ENCODE results near the gene CD300C. TPM values are rescaled to one million over a fixed set of nuclear protein-coding genes. Genes with fewer than 3 reads are reported as not detected.
"Not testable (repeated sequence)": the region's sequence is repeated elsewhere in the genome, so short reads cannot be mapped to it uniquely, and the experiment has no call there.

CD300C gene
- total RNA-seq, 2 experiments from 2014 or later, result not detected

DNA sequence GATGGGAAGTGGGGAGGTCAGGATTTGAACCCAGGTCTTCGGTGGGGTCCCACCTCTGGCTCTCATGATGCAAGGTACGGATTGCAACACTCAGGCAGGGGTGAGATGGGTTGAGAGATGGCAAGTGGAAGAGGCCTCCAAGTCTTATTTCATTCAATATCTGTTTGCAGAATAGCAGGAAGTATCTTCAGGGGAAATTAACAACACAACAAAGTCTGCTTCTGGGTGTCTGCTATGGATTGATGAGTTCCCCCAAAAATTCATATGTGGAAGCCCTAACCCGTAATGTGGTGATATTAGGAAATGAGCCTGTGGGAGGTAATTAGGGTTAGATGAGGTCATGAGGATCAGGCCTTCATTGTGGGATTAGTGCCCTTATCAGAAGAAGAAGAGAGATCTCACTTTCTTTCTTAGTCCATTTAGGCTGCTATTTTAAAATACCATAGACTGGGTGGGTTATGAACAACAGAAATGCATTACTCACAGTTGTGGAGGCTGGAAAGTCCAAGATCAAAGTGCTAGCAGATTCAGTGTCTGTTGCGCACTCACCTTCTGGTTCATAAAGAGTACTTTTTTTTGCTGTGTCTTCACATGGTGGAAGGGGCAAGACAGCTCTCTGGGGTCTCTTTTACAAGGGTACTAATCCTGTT lies 25.8 kb upstream of the CD300C start:
- intact Hi-C loops (cut with micrococcal nuclease), result no loop called here
- H3K36me3 Mint-ChIP-seq (ENCODE audit: low read depth), result no peaks in the 10 kb centered on the region
- peaks cover 16% of the 10 kb centered on the region for H3K4me1 Mint-ChIP-seq (ENCODE audit: low read depth)
- H3K27ac Mint-ChIP-seq, result no peak overlapping the region
- CTCF ChIA-PET, result interaction anchor here (0.7 kb wide), 1 partner anchor 26 kb away, joined by 5 read pairs; no protein-coding TSS in a partner anchor
- peak; percentile 14 for DNase-seq
- no peak overlapping the region for H3K4me3 Mint-ChIP-seq
- peaks cover 20% of the 10 kb centered on the region for H3K27me3 Mint-ChIP-seq (ENCODE audit: low read depth)
- H3K9me3 Mint-ChIP-seq, result no peaks in the 10 kb centered on the region

DNA sequence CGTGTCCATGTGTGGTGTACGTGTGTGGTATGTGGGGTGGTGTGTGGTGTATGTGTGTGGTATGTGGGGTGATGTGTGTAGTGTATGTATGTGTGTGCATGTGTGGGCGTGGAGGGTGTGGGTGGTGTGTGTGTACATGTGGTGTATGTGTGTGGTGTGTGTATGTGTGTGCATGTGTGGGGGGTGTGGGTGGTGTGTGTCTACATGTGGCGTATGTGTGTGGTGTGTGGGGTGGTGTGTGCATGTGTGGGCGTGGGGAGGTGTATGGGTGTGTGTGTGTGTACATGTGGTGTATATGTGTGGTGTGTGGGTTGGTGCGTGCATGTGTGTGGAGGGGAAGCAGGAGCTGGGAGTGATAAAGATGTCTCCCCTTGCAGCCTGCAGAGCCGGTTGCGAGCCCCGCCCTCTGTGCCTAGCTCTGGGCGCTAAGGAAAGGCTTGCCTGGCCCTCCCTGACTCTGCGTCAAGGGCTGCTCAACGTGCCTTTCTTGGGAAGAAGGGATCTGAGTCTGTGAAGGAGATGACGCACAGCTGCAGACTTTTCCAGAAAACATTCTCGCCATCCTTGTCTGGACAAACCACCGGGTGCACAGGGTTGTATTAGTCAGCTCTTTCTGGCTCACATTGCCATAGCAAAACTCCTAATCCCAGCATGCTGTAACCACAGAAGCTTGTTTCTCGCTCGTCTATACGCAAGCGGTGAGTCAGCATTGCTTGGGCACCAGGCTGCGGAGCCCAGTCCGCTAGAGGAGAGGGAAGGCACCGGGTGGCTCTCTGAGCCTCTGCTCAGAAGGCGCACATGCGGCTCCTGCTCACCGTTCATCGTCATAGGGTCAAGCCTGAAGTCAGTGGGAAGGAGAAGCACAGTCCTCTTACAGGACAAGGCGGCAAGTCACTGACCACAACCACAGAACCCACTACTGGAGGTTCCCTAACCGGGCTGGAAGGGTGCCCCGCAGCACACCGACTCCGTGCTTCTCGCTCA lies 23.4 kb upstream of the CD300C start:
- Mint-ChIP-seq H3K4me3 (no peak overlapping the region), H3K36me3 (ENCODE audit: low read depth) (no peaks in the 10 kb centered on the region), H3K27me3 (ENCODE audit: low read depth) (peaks cover 22% of the 10 kb centered on the region), H3K4me1 (ENCODE audit: low read depth) (peaks cover 16% of the 10 kb centered on the region), H3K9me3 (no peaks in the 10 kb centered on the region), H3K27ac (no peak overlapping the region)
- CTCF ChIA-PET, result no interaction called here
- DNase-seq, result peak; percentile 80
- intact Hi-C loops (cut with micrococcal nuclease), result loop anchor here (5.0 kb wide), 2 partner anchors 73 to 168 kb away; partner anchors contain the start of gene RAB37

GRCh38 chr17:74568106-74568873 lies 22.4 kb upstream of the CD300C start:
- intact Hi-C loops (cut with micrococcal nuclease), result loop anchor here (5.0 kb wide), 2 partner anchors 74 to 169 kb away; partner anchors contain the start of gene RAB37
- peaks cover 24% of the 10 kb centered on the region for H3K27me3 Mint-ChIP-seq (ENCODE audit: low read depth)
- H3K4me1 Mint-ChIP-seq (ENCODE audit: low read depth), result peaks cover 16% of the 10 kb centered on the region

GRCh38 chr17:74567397-74567796 lies 21.5 kb upstream of the CD300C start, which contains the start of gene CD300H:
TSS of gene CD300H (minus strand) at chr17:74567509.
- Mint-ChIP-seq H3K36me3 (ENCODE audit: low read depth) (no peaks in the 10 kb centered on the region), H3K9me3 (no peaks in the 10 kb centered on the region), H3K27ac (no peak within 1 kb of the TSS), H3K27me3 (ENCODE audit: low read depth) (peaks cover 24% of the 10 kb centered on the region), H3K4me3 (no peak within 1 kb of the TSS), H3K4me1 (ENCODE audit: low read depth) (peaks cover 16% of the 10 kb centered on the region)
- intact Hi-C loops (cut with micrococcal nuclease), result loop anchor here (2.0 to 5.0 kb wide), 3 partner anchors 35 to 170 kb away; partner anchors contain the start of gene RAB37
- CTCF ChIA-PET, result interaction anchor here (1.8 kb wide), 1 partner anchor 110 kb away, joined by 5 read pairs; no protein-coding TSS in a partner anchor
- DNase-seq, result no peak

More at GRCh38 chr17:74568106-74568873, 22.4 kb upstream of the CD300C start:
- Mint-ChIP-seq H3K27ac (no peak overlapping the region), H3K4me3 (no peak overlapping the region), H3K9me3 (no peaks in the 10 kb centered on the region), H3K36me3 (ENCODE audit: low read depth) (no peaks in the 10 kb centered on the region)
- CTCF ChIA-PET, result no interaction called here
- no peak for DNase-seq

- H3K36me3 Mint-ChIP-seq (ENCODE audit: low read depth), result no peaks in the 10 kb centered on the region
- H3K4me3 Mint-ChIP-seq, result no peak overlapping the region
- intact Hi-C loops (cut with micrococcal nuclease), result loop anchor here (2.0 to 5.0 kb wide), 3 partner anchors 37 to 171 kb away; partner anchors contain the start of gene RAB37
- peak; percentile 61 for DNase-seq
- peaks cover 18% of the 10 kb centered on the region for H3K4me1 Mint-ChIP-seq (ENCODE audit: low read depth)
- CTCF ChIA-PET, result interaction anchor here (0.6 to 1.8 kb wide), 12 partner anchors 10 to 215 kb away, joined by 3 to 7 read pairs (median 4); partner anchors contain the start of gene CD300LD
- no peak overlapping the region for H3K27ac Mint-ChIP-seq
- no peaks in the 10 kb centered on the region for H3K9me3 Mint-ChIP-seq
- H3K27me3 Mint-ChIP-seq (ENCODE audit: low read depth), result peaks cover 23% of the 10 kb centered on the region
Observed at GRCh38 chr17:74566132-74566753, 20.3 kb upstream of the CD300C start.

DNA sequence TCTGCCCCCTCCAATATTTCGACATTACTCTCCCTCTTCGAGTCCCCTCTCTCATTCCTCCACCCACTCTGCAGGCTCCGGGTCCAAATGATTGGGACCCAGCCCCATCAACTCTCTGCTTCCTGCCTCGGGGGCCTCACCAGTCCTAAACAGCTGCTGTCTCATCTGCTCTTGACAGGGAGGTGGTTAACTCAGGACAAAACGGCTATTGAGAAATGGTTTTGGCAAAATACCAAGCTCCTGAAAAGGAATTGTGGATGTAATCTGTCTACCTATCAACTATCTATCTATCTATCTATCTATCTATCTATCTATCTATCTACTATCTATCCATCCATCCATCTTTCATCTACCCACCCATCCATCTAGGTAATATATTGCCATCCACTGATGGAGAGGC lies 19.2 kb upstream of the CD300C start:
- no peaks in the 10 kb centered on the region for H3K9me3 Mint-ChIP-seq
- peaks cover 19% of the 10 kb centered on the region for H3K27me3 Mint-ChIP-seq (ENCODE audit: low read depth)
- intact Hi-C loops (cut with micrococcal nuclease), result loop anchor here (5.0 kb wide), 2 partner anchors 77 to 172 kb away; partner anchors contain the start of gene RAB37
- H3K4me3 Mint-ChIP-seq, result no peak overlapping the region
- H3K27ac Mint-ChIP-seq, result no peak overlapping the region
- no peaks in the 10 kb centered on the region for H3K36me3 Mint-ChIP-seq (ENCODE audit: low read depth)
- CTCF ChIA-PET, result interaction anchor here (1.1 to 1.8 kb wide), 2 partner anchors 12 to 45 kb away, joined by 3 to 5 read pairs; no protein-coding TSS in a partner anchor
- no peak for DNase-seq
- H3K4me1 Mint-ChIP-seq (ENCODE audit: low read depth), result peaks cover 16% of the 10 kb centered on the region

DNA sequence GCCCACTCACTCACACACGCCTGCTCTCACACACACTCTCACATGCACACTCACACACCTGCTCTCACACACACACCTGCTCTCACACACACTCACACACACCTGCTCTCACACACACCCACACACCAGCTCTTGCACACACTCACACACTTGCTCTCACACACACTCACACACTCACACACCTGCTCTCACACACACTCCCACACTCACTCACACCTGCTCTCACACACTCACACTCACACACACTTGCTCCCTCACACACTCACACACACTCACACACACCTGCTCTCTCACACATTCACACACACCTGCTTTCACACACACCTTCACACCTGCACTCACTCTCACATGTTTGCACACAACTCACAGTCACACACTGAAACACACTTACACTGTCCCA lies 17.4 kb upstream of the CD300C start:
- H3K4me3 Mint-ChIP-seq, result no peak overlapping the region
- intact Hi-C loops (cut with micrococcal nuclease), result no loop called here
- peaks cover 9% of the 10 kb centered on the region for H3K4me1 Mint-ChIP-seq (ENCODE audit: low read depth)
- no peak overlapping the region for H3K27ac Mint-ChIP-seq
- no peaks in the 10 kb centered on the region for H3K9me3 Mint-ChIP-seq
- no peak for DNase-seq
- CTCF ChIA-PET, result no interaction called here
- no peaks in the 10 kb centered on the region for H3K36me3 Mint-ChIP-seq (ENCODE audit: low read depth)
- H3K27me3 Mint-ChIP-seq (ENCODE audit: low read depth), result peaks cover 8% of the 10 kb centered on the region

- Mint-ChIP-seq H3K27ac (no peak overlapping the region), H3K36me3 (ENCODE audit: low read depth) (no peaks in the 10 kb centered on the region), H3K9me3 (peaks cover 2% of the 10 kb centered on the region), H3K27me3 (ENCODE audit: low read depth) (peaks cover 6% of the 10 kb centered on the region), H3K4me1 (ENCODE audit: low read depth) (peaks cover 8% of the 10 kb centered on the region), H3K4me3 (no peak overlapping the region)
- intact Hi-C loops (cut with micrococcal nuclease), result no loop called here
- DNase-seq, result no peak
- CTCF ChIA-PET, result no interaction called here
Observed at GRCh38 chr17:74561586-74561985, 15.7 kb upstream of the CD300C start.

GRCh38 chr17:74558882-74559519 lies 13.1 kb upstream of the CD300C start:
- Mint-ChIP-seq H3K36me3 (ENCODE audit: low read depth) (no peaks in the 10 kb centered on the region), H3K4me1 (ENCODE audit: low read depth) (peaks cover 8% of the 10 kb centered on the region), H3K4me3 (no peak overlapping the region), H3K27me3 (ENCODE audit: low read depth) (peaks cover 3% of the 10 kb centered on the region), H3K9me3 (peaks cover 8% of the 10 kb centered on the region), H3K27ac (no peak overlapping the region)
- CTCF ChIA-PET, result no interaction called here
- intact Hi-C loops (cut with micrococcal nuclease), result no loop called here
- DNase-seq, result no peak

DNA sequence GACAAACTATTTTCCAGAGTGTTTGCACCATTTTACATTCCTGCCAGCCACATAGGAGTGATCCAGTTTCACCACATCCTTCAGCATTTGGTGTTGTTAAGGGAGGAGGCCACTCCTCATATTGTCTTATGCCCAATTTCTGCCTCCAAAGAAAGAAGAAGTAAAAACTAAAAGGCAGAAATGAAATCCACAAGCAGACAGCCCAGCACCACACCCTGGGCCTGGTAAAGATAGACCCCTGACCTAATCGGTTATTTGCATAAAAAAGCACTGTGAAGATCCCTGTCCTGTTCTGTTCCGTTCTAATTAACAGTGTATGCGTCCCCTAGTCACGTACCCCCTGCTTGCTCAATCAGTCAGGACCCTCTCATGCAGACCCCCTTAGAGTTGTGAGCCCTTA lies 12.5 kb upstream of the CD300C start:
- H3K4me1 Mint-ChIP-seq (ENCODE audit: low read depth), result not testable (repeated sequence)

GRCh38 chr17:74555427-74555940 lies 9.6 kb upstream of the CD300C start:
- no peak overlapping the region for H3K27ac Mint-ChIP-seq
- H3K27me3 Mint-ChIP-seq (ENCODE audit: low read depth), result no peaks in the 10 kb centered on the region
- CTCF ChIA-PET, result no interaction called here
- H3K9me3 Mint-ChIP-seq, result peaks cover 8% of the 10 kb centered on the region
- intact Hi-C loops (cut with micrococcal nuclease), result no loop called here
- H3K4me3 Mint-ChIP-seq, result no peak overlapping the region
- no peaks in the 10 kb centered on the region for H3K36me3 Mint-ChIP-seq (ENCODE audit: low read depth)
- DNase-seq, result no peak
- H3K4me1 Mint-ChIP-seq (ENCODE audit: low read depth), result peaks cover 6% of the 10 kb centered on the region

More for the DNA sequence above, 12.5 kb upstream of the CD300C start:
- intact Hi-C loops (cut with micrococcal nuclease); H3K36me3 Mint-ChIP-seq (ENCODE audit: low read depth); H3K27ac Mint-ChIP-seq; H3K9me3 Mint-ChIP-seq; CTCF ChIA-PET; DNase-seq; H3K27me3 Mint-ChIP-seq (ENCODE audit: low read depth); H3K4me3 Mint-ChIP-seq: not testable (repeated sequence)
